T-helper 17 cell (primary cell): Measurements from ENCODE around the gene TPSAB1. TPM values are rescaled to one million over a fixed set of nuclear protein-coding genes. Genes with fewer than 3 reads are reported as not detected.

Experiments
- ATAC-seq: fragments of 150-1000 bp; cut with Tn5 transposase; 2 replicates; pipeline ENCODE4 v1.10.0; 2021; ENCODE audit warnings: mild to moderate bottlenecking, moderate library complexity
- DNase-seq, 3 donors: peaks; one replicate each; pipeline versions ENCODE4 v3.0.0 to v3.0.0-alpha.2; 2020 to 2021
- H3K9me3 ChIP-seq: one replicate; pipeline ENCODE4 v1.7.0; 2013; ENCODE audit warnings: low read length, mild to moderate bottlenecking; ENCODE audit not compliant: control insufficient read depth, poor library complexity, severe bottlenecking
- H3K27ac Mint-ChIP-seq: one replicate; pipeline ENCODE4 v1.8.0; 2022; ENCODE audit warnings: mild to moderate bottlenecking, moderate library complexity, mixed read lengths
- H3K27me3 Mint-ChIP-seq: one replicate; pipeline ENCODE4 v1.8.0; 2022; ENCODE audit warnings: mixed read lengths
- H3K36me3 Mint-ChIP-seq: one replicate; pipeline ENCODE4 v1.8.0; 2022; ENCODE audit warnings: low read depth, mixed read lengths
- H3K4me1 Mint-ChIP-seq: one replicate; pipeline ENCODE4 v1.8.0; 2022; ENCODE audit warnings: mild to moderate bottlenecking, mixed read lengths
- H3K4me3 Mint-ChIP-seq: one replicate; pipeline ENCODE4 v1.8.0; 2022; ENCODE audit warnings: mild to moderate bottlenecking, moderate library complexity, mixed read lengths
- total RNA-seq, 4 donors: library from RNA in 2 of 4; stranded (reverse) in 2 of 4; gene quantifications; one replicate each; pipeline ENCODE4 v1.2.3 and lab custom pipeline; 2022 to 2026

The TPSAB1 gene
- total RNA-seq, 2 donors from 2014 or later, result not detected

- no peak for ATAC-seq
- no peak for DNase-seq
- H3K9me3 ChIP-seq, result no peaks in the 10 kb centered on the region
- Mint-ChIP-seq H3K4me3 (no peak overlapping the region), H3K27ac (no peak overlapping the region), H3K4me1 (peaks cover 2% of the 10 kb centered on the region), H3K36me3 (no peaks in the 10 kb centered on the region), H3K27me3 (no peaks in the 10 kb centered on the region)
Observed at GRCh38 chr16:1200014-1200627, 40.4 kb upstream of the TPSAB1 start.

- DNase-seq, result no peak
- H3K9me3 ChIP-seq, result no peaks in the 10 kb centered on the region
- no peak overlapping the region for H3K4me3 Mint-ChIP-seq
- peaks cover under 1% of the 10 kb centered on the region for H3K4me1 Mint-ChIP-seq
- H3K36me3 Mint-ChIP-seq, result no peaks in the 10 kb centered on the region
- ATAC-seq, result no peak
- no peaks in the 10 kb centered on the region for H3K27me3 Mint-ChIP-seq
- H3K27ac Mint-ChIP-seq, result no peak overlapping the region
Observed at GRCh38 chr16:1201444-1201843, 39.1 kb upstream of the TPSAB1 start.

GRCh38 chr16:1202274-1202673 lies 38.2 kb upstream of the TPSAB1 start:
- Mint-ChIP-seq H3K36me3 (no peaks in the 10 kb centered on the region), H3K4me3 (no peak overlapping the region), H3K4me1 (no peaks in the 10 kb centered on the region), H3K27me3 (no peaks in the 10 kb centered on the region), H3K27ac (no peak overlapping the region)
- DNase-seq (no peak), ATAC-seq (no peak)
- H3K9me3 ChIP-seq, result no peaks in the 10 kb centered on the region

GRCh38 chr16:1204933-1205332 lies 35.6 kb upstream of the TPSAB1 start:
- DNase-seq (no peak), ATAC-seq (no peak)
- no peaks in the 10 kb centered on the region for H3K4me1 Mint-ChIP-seq
- no peaks in the 10 kb centered on the region for H3K36me3 Mint-ChIP-seq
- H3K27ac Mint-ChIP-seq, result no peak overlapping the region
- no peaks in the 10 kb centered on the region for H3K9me3 ChIP-seq
- peak overlapping the region; percentile 76 for H3K4me3 Mint-ChIP-seq
- no peaks in the 10 kb centered on the region for H3K27me3 Mint-ChIP-seq

- no peaks in the 10 kb centered on the region for H3K27me3 Mint-ChIP-seq
- no peaks in the 10 kb centered on the region for H3K9me3 ChIP-seq
- no peaks in the 10 kb centered on the region for H3K36me3 Mint-ChIP-seq
- no peak overlapping the region for H3K4me3 Mint-ChIP-seq
- ATAC-seq (no peak), DNase-seq (no peak)
- no peak overlapping the region for H3K27ac Mint-ChIP-seq
- no peaks in the 10 kb centered on the region for H3K4me1 Mint-ChIP-seq
Observed at GRCh38 chr16:1206326-1206725, 34.2 kb upstream of the TPSAB1 start.

GRCh38 chr16:1206786-1207185 lies 33.7 kb upstream of the TPSAB1 start:
- H3K27ac Mint-ChIP-seq, result no peak overlapping the region
- no peaks in the 10 kb centered on the region for H3K9me3 ChIP-seq
- no peaks in the 10 kb centered on the region for H3K4me1 Mint-ChIP-seq
- no peaks in the 10 kb centered on the region for H3K27me3 Mint-ChIP-seq
- no peak for DNase-seq
- H3K36me3 Mint-ChIP-seq, result no peaks in the 10 kb centered on the region
- ATAC-seq, result peak; percentile 68
- H3K4me3 Mint-ChIP-seq, result peak overlapping the region; percentile 81

GRCh38 chr16:1208239-1208830 lies 32.2 kb upstream of the TPSAB1 start:
- Mint-ChIP-seq H3K27me3 (no peaks in the 10 kb centered on the region), H3K4me1 (no peaks in the 10 kb centered on the region), H3K4me3 (peak overlapping the region; percentile 81), H3K36me3 (no peaks in the 10 kb centered on the region), H3K27ac (no peak overlapping the region)
- ATAC-seq (peak; percentile 48), DNase-seq (no peak)
- H3K9me3 ChIP-seq, result no peaks in the 10 kb centered on the region

- Mint-ChIP-seq H3K36me3 (no peaks in the 10 kb centered on the region), H3K4me3 (no peak overlapping the region), H3K4me1 (no peaks in the 10 kb centered on the region), H3K27ac (no peak overlapping the region), H3K27me3 (no peaks in the 10 kb centered on the region)
- DNase-seq, result no peak
- H3K9me3 ChIP-seq, result no peaks in the 10 kb centered on the region
- ATAC-seq, result no peak
Observed at GRCh38 chr16:1209081-1209480, 31.4 kb upstream of the TPSAB1 start.

- no peaks in the 10 kb centered on the region for H3K9me3 ChIP-seq
- Mint-ChIP-seq H3K36me3 (no peaks in the 10 kb centered on the region), H3K27me3 (no peaks in the 10 kb centered on the region), H3K4me3 (no peak overlapping the region), H3K27ac (no peak overlapping the region), H3K4me1 (peaks cover 2% of the 10 kb centered on the region)
- ATAC-seq, result no peak
- DNase-seq, result no peak
Observed at GRCh38 chr16:1210461-1210860, 30.0 kb upstream of the TPSAB1 start.

- Mint-ChIP-seq H3K4me3 (no peak overlapping the region), H3K4me1 (peaks cover 2% of the 10 kb centered on the region), H3K27ac (no peak overlapping the region), H3K36me3 (no peaks in the 10 kb centered on the region), H3K27me3 (no peaks in the 10 kb centered on the region)
- ATAC-seq (no peak), DNase-seq (no peak)
- no peaks in the 10 kb centered on the region for H3K9me3 ChIP-seq
Observed at GRCh38 chr16:1211451-1212268, 28.8 kb upstream of the TPSAB1 start.

- DNase-seq (no peak), ATAC-seq (no peak)
- Mint-ChIP-seq H3K27ac (no peak overlapping the region), H3K36me3 (no peaks in the 10 kb centered on the region), H3K4me1 (peaks cover 2% of the 10 kb centered on the region), H3K4me3 (no peak overlapping the region), H3K27me3 (no peaks in the 10 kb centered on the region)
- H3K9me3 ChIP-seq, result no peaks in the 10 kb centered on the region
Observed at GRCh38 chr16:1212616-1213194, 27.8 kb upstream of the TPSAB1 start.

- no peaks in the 10 kb centered on the region for H3K9me3 ChIP-seq
- DNase-seq (no peak), ATAC-seq (no peak)
- Mint-ChIP-seq H3K4me1 (peaks cover 2% of the 10 kb centered on the region), H3K27ac (no peak overlapping the region), H3K36me3 (no peaks in the 10 kb centered on the region), H3K4me3 (no peak overlapping the region), H3K27me3 (no peaks in the 10 kb centered on the region)
Observed at GRCh38 chr16:1213231-1213630, 27.3 kb upstream of the TPSAB1 start.

- H3K9me3 ChIP-seq, result no peaks in the 10 kb centered on the region
- Mint-ChIP-seq H3K27me3 (no peaks in the 10 kb centered on the region), H3K4me3 (no peak overlapping the region), H3K27ac (no peak overlapping the region), H3K4me1 (peaks cover 2% of the 10 kb centered on the region), H3K36me3 (no peaks in the 10 kb centered on the region)
- no peak for DNase-seq
- ATAC-seq, result no peak
Observed at GRCh38 chr16:1213796-1214372, 26.6 kb upstream of the TPSAB1 start.
